SK-N-SH treated with all-trans-retinoic acid at 6 μM for 48 hours (cell line): ENCODE data around the gene INIP.

Experiments
- ARNTL ChIP-seq: fragments of 450-650 bp; formaldehyde crosslinking; IDR thresholded peaks from 2 replicates; pipeline ENCODE4 v1.5.0; 2020; ENCODE audit warnings: low read depth, mild to moderate bottlenecking, moderate library complexity, borderline replicate concordance
- CSRNP3 ChIP-seq: fragments of 250-450 bp; sonication (Bioruptor Pico); IDR thresholded peaks from 2 replicates; pipeline ENCODE4 v1.5.1; 2021; ENCODE audit warnings: mild to moderate bottlenecking, moderate library complexity
- PATZ1 ChIP-seq: fragments of 250-450 bp; sonication (Bioruptor Pico); IDR thresholded peaks from 2 replicates; pipeline ENCODE4 v1.8.0; 2020; ENCODE audit warnings: mild to moderate bottlenecking, moderate library complexity, borderline replicate concordance
- POU6F1 ChIP-seq: fragments of 250-450 bp; sonication (Bioruptor Pico); IDR thresholded peaks from 2 replicates; pipeline ENCODE4 v1.8.0; 2021; ENCODE audit warnings: low read depth, mild to moderate bottlenecking, moderate library complexity, borderline replicate concordance
- RARB ChIP-seq: fragments of 250-450 bp; sonication (Bioruptor Pico); IDR thresholded peaks from 2 replicates; pipeline ENCODE4 v1.8.0; 2021; ENCODE audit warnings: mild to moderate bottlenecking, moderate library complexity
- TSHZ2 ChIP-seq: fragments of 250-450 bp; sonication (Bioruptor Pico); IDR thresholded peaks from 2 replicates; pipeline ENCODE4 v1.5.0; 2020; ENCODE audit warnings: mild to moderate bottlenecking, moderate library complexity
- ZFP3 ChIP-seq: fragments of 250-450 bp; sonication (Bioruptor Pico); IDR thresholded peaks from 2 replicates; pipeline ENCODE4 v1.5.0; 2020; ENCODE audit warnings: mild to moderate bottlenecking, moderate library complexity
- ZFP30 ChIP-seq: fragments of 450-650 bp; formaldehyde crosslinking; IDR thresholded peaks from 2 replicates; pipeline ENCODE4 v1.5.0; 2022; ENCODE audit warnings: mild to moderate bottlenecking, moderate library complexity
- ZNF565 ChIP-seq: fragments of 450-650 bp; formaldehyde crosslinking; conservative IDR thresholded peaks from 2 replicates; pipeline ENCODE4 v1.5.0; 2020; ENCODE audit warnings: low read depth, mild to moderate bottlenecking, moderate library complexity
- ZNF8 ChIP-seq: fragments of 450-650 bp; formaldehyde crosslinking; IDR thresholded peaks from 2 replicates; pipeline ENCODE4 v1.5.0; 2020; ENCODE audit warnings: mild to moderate bottlenecking, moderate library complexity

- TF ChIP-seq ZNF565 (CRISPR knock-in tag) (no peak), ARNTL (no peak), ZFP3 (CRISPR knock-in tag) (no peak), PATZ1 (CRISPR knock-in tag) (no peak), TSHZ2 (no peak), POU6F1 (CRISPR knock-in tag) (no peak), RARB (CRISPR knock-in tag) (no peak), ZFP30 (CRISPR knock-in tag) (no peak), ZNF8 (no peak), CSRNP3 (CRISPR knock-in tag) (no peak)
These were observed 58.0 kb downstream of the INIP start for GRCh38 chr9:112659906-112660305.
